Measurements from ENCODE around the gene THY1. TPM values are rescaled to one million over a fixed set of nuclear protein-coding genes. Genes with fewer than 3 reads are reported as not detected.
A peak's percentile ranks its signal among the peaks of the same experiment; 100 is the strongest.

The THY1 gene
- polyA plus RNA-seq, 4 donors, result 0.54 to 52.5 (median 8.7) TPM

- Histone ChIP-seq H3K27ac (ENCODE audit: low read depth in 1 of 3, low read length in 2 of 3) (peak overlapping the region; percentile 90 to 95 (median 94)), H3K4me1 (ENCODE audit: control insufficient read depth in 3 of 3, insufficient read depth in 2 of 3, low read depth in 1 of 3, low read length in 2 of 3) (peaks cover 7 to 83% (median 12%) of the 10 kb centered on the region in 3 donors), H3K9me3 (ENCODE audit: control insufficient read depth in 2 of 2, insufficient read depth in 1 of 2, low read depth in 1 of 2, low read length in 1 of 2) (no peaks in the 10 kb centered on the region), H3K36me3 (ENCODE audit: control insufficient read depth in 3 of 3, insufficient read depth in 2 of 3, low read depth in 1 of 3, low read length in 3 of 3) (no peaks in the 10 kb centered on the region), H3K27me3 (ENCODE audit: control insufficient read depth in 3 of 3, insufficient read depth in 3 of 3, low read length in 3 of 3) (no peaks in the 10 kb centered on the region), H3K4me3 (ENCODE audit: low read depth in 1 of 3, low read length in 3 of 3) (no peak overlapping the region)
- WGBS, 3 donors, result 21 to 40% (median 36%) methylated on average over 8 of the region's 8 CpGs
- no peak for FAIRE-seq
- DNase-seq, result peak; percentile 89 to 97
Observed at GRCh38 chr11:119370486-119371046, 52.4 kb downstream of the THY1 start.

- 26 to 60% (median 36%) methylated on average over 13 of the region's 13 CpGs for WGBS, 3 donors
- peak overlapping the region; percentile 90 to 95 (median 94) for H3K27ac ChIP-seq (ENCODE audit: low read depth in 1 of 3, low read length in 2 of 3)
- FAIRE-seq (no peak), DNase-seq (peak; percentile 78 to 85)
- no peak overlapping the region for H3K4me3 ChIP-seq (ENCODE audit: low read depth in 1 of 3, low read length in 3 of 3)
- no peaks in the 10 kb centered on the region for H3K9me3 ChIP-seq (ENCODE audit: control insufficient read depth in 2 of 2, insufficient read depth in 1 of 2, low read depth in 1 of 2, low read length in 1 of 2)
- H3K27me3 ChIP-seq (ENCODE audit: control insufficient read depth in 3 of 3, insufficient read depth in 3 of 3, low read length in 3 of 3), result peaks cover 0 to 4% (median 0%) of the 10 kb centered on the region in 3 donors
- peaks cover 0 to 2% (median 0%) of the 10 kb centered on the region in 3 donors for H3K36me3 ChIP-seq (ENCODE audit: control insufficient read depth in 3 of 3, insufficient read depth in 2 of 3, low read depth in 1 of 3, low read length in 3 of 3)
- H3K4me1 ChIP-seq (ENCODE audit: control insufficient read depth in 3 of 3, insufficient read depth in 2 of 3, low read depth in 1 of 3, low read length in 2 of 3), result peaks cover 7 to 88% (median 18%) of the 10 kb centered on the region in 3 donors
Observed at GRCh38 chr11:119369132-119369925, 53.6 kb downstream of the THY1 start.

- Histone ChIP-seq H3K4me1 (ENCODE audit: control insufficient read depth in 3 of 3, insufficient read depth in 2 of 3, low read depth in 1 of 3, low read length in 2 of 3) (peaks cover 7 to 83% (median 20%) of the 10 kb centered on the region in 3 donors), H3K36me3 (ENCODE audit: control insufficient read depth in 3 of 3, insufficient read depth in 2 of 3, low read depth in 1 of 3, low read length in 3 of 3) (peaks cover 0 to 2% (median 0%) of the 10 kb centered on the region in 3 donors), H3K27ac (ENCODE audit: low read depth in 1 of 3, low read length in 2 of 3) (peak overlapping the region; percentile 90 to 95 (median 94)), H3K9me3 (ENCODE audit: control insufficient read depth in 2 of 2, insufficient read depth in 1 of 2, low read depth in 1 of 2, low read length in 1 of 2) (no peaks in the 10 kb centered on the region), H3K27me3 (ENCODE audit: control insufficient read depth in 3 of 3, insufficient read depth in 3 of 3, low read length in 3 of 3) (peaks cover 0 to 5% (median 0%) of the 10 kb centered on the region in 3 donors), H3K4me3 (ENCODE audit: low read depth in 1 of 3, low read length in 3 of 3) (no peak overlapping the region)
- FAIRE-seq (no peak), DNase-seq (peak; percentile 96 to 100)
- WGBS, 3 donors, result 19 to 39% (median 28%) methylated on average over 15 to 17 of the region's 17 CpGs
Observed at GRCh38 chr11:119368121-119369034, 54.6 kb downstream of the THY1 start.

- Histone ChIP-seq H3K4me3 (ENCODE audit: low read depth in 1 of 3, low read length in 3 of 3) (no peak overlapping the region), H3K36me3 (ENCODE audit: control insufficient read depth in 3 of 3, insufficient read depth in 2 of 3, low read depth in 1 of 3, low read length in 3 of 3) (peaks cover 0 to 2% (median 0%) of the 10 kb centered on the region in 3 donors), H3K27ac (ENCODE audit: low read depth in 1 of 3, low read length in 2 of 3) (peak overlapping the region; percentile 90 to 94 (median 93)), H3K9me3 (ENCODE audit: control insufficient read depth in 2 of 2, insufficient read depth in 1 of 2, low read depth in 1 of 2, low read length in 1 of 2) (no peaks in the 10 kb centered on the region), H3K27me3 (ENCODE audit: control insufficient read depth in 3 of 3, insufficient read depth in 3 of 3, low read length in 3 of 3) (peaks cover 0 to 9% (median 0%) of the 10 kb centered on the region in 3 donors), H3K4me1 (ENCODE audit: control insufficient read depth in 3 of 3, insufficient read depth in 2 of 3, low read depth in 1 of 3, low read length in 2 of 3) (peaks cover 7 to 83% (median 20%) of the 10 kb centered on the region in 3 donors)
- 16 to 47% (median 27%) methylated on average over 9 of the region's 9 CpGs for WGBS, 3 donors
- peak; percentile 57 to 59 for DNase-seq
- FAIRE-seq, result no peak
Observed at GRCh38 chr11:119367661-119368120, 55.3 kb downstream of the THY1 start.

Other genes with a start within 250 kb of the THY1 start
- gene NHERF4, start 237.7 kb downstream of the THY1 start, polyA plus RNA-seq, result 100 to 1,000 TPM in 2 of 4 donors, 10 to 100 TPM in 2; 33.6 to 258 (median 98.5) TPM
- gene CBL, start 216.8 kb downstream of the THY1 start, polyA plus RNA-seq, result 10 to 100 TPM in 1 of 4 donors, 1 to 10 TPM in 3; 2.2 to 10.1 (median 4.3) TPM
- gene MCAM, start 106.0 kb downstream of the THY1 start, polyA plus RNA-seq, result 10 to 100 TPM in 2 of 4 donors, 1 to 10 TPM in 2; 1.1 to 82.3 (median 11.5) TPM
- 10 to 100 TPM in 2 of 4 donors, 1 to 10 TPM in 2; 6.5 to 28.3 (median 17.5) TPM for gene RNF26, start 88.6 kb downstream of the THY1 start, polyA plus RNA-seq
- gene C1QTNF5, start 82.3 kb downstream of the THY1 start, polyA plus RNA-seq, result 10 to 100 TPM in 2 of 4 donors, 1 to 10 TPM in 1, under 1 TPM in 1; 0.89 to 22.5 (median 11.8) TPM
- gene MFRP, start 76.5 kb downstream of the THY1 start, polyA plus RNA-seq, result under 1 TPM in 1 of 4 donors, not detected in 3; 0.03 TPM
- gene USP2, start 41.5 kb downstream of the THY1 start, polyA plus RNA-seq, result 10 to 100 TPM in 2 of 4 donors, 1 to 10 TPM in 2; 3.9 to 19.5 (median 10.3) TPM